RPMI8226 (cell line): Measurements from ENCODE around the gene GNA14.
"Not testable (repeated sequence)": the region's sequence is repeated elsewhere in the genome, so short reads cannot be mapped to it uniquely, and the experiment has no call there.

ENCODE experiments used
- DNase-seq: peaks from one replicate; pipeline ENCODE4 v3.0.0-alpha.2; 2015

GNA14 gene

GRCh38 chr9:77440057-77440456 lies 208.1 kb downstream of the GNA14 start:
- DNase-seq, result no peak

GRCh38 chr9:77438653-77439052 lies 209.5 kb downstream of the GNA14 start:
- DNase-seq, result no peak

DNA sequence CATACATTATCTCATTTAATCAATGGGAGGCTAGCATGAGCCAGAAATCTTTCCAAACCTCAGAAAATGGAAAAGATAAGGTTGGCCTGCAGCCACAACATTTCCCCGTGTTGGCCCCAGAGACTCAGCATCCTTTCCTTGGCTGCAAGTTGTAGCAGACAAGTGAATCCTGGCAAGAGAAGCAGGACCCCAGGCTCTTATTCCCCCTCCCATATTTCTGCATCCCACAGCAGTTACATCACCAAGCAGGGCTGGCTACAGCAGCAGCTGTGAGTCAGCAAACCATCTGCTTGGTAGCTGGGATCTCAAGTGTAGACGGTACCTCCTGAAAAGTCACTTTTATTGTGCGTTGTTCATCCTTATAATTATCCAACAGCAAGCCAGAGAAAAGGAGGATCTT lies 212.4 kb downstream of the GNA14 start:
- no peak for DNase-seq

- DNase-seq, result no peak
Measured at GRCh38 chr9:77435277-77435676, 212.8 kb downstream of the GNA14 start.

- DNase-seq, result peak; percentile 45
Measured at GRCh38 chr9:77433675-77434445, 214.3 kb downstream of the GNA14 start.

DNA sequence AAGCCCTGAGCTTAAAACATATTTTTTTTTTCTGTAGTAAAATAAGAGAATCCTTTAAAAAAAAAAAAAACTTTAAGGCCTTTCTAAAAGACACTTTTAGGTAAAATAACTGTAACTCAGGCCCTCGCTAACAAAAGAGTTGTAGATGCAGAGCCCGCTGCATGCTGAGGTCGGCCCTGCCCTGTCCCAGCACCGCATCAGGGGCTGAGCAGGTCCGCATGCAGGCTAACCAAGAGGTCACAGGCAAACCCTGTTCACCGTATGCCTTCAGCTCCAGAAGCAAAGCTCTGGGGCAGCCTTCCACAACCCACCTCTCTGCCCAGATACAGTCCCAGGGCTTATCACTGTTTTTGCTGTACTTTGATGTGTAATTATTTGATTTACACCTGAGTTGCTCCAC lies 216.1 kb downstream of the GNA14 start:
- DNase-seq, result no peak

DNA sequence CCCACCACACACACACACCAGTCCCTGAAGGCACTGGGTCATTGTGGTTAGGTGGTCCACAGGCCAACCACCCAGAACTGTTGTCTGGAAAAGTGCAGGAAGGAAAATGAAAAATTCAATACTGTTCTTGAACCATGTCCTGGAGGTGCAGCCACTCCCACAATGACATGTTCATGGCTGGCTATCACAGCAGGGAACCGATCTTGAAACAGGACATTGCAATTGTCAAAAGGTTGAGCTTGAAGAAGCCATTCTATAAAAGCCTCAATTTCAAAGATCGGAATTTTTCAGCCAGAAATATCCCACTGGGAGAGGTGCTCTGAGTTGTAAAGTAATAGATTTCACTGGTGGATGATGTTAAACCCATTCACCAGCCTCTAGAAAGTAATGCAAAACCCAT lies 218.2 kb downstream of the GNA14 start:
- no peak for DNase-seq

DNA sequence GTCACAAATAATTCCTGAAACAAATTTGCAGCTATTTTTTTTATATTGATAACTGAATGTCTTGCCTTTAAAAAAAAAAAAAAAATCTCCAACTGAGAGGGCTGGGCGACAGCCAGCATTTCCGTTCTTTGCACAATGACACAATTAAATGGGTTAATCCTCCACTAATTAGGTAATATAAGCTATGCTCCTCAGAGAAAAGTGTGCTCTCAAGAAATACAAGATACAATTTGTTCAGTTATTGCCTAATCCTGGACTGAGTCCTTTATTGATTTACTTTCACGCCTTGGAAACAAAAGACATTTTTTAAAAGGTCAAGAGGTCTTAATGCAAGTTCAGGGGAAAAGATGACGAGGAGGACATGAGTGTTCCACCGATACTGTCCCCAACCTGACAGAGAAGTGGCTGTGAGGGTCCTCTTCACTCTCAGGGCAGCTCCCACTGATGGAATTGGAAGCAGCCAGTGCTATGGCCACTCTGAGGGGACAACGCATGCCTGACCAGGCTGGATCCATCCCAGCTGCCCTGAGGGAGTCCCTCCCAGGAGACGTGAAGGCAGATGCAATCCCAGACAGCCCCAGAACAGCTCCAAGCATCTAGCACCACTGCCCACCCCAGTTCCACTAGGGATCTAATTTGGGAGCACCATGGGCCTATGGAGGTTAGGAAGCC lies 220.7 kb downstream of the GNA14 start:
- no peak for DNase-seq

DNA sequence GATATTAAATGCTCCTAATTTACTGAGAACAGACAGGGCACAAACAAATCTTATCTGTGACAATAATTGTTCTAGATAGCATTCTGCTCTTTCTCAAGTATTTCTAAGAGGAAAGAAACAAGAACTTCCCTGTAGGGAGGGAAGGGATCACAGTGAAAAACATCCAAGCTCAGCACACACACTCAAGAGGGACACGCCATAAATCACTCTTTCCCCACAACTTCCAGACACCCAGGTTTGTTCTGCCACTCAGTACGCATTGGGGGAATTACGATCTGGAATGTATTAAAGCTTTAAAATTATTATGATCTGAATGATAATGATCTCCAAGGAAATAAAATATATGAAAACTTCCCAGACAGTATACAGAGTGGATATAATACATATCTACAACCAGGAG lies 221.4 kb downstream of the GNA14 start:
- DNase-seq, result no peak

DNA sequence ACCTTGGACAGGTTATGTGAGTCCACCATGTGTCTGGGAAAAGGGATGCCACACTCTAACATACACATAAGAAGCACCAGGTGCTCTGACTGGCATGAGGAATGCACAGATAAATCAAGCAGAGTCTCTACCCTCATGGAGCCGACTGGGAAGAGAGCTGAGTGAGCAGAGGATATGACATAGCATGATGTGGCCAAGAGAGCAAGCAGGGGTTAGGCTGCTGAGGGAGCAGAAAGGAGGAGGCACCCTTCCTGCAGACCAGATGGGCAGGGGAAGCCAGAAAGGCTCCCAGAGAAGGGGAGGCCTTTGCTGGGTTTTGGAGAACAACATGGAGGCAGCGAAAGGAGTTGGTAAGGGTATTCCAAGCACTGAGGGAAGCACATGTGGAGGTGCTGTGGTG lies 223.1 kb downstream of the GNA14 start:
- DNase-seq, result no peak

DNA sequence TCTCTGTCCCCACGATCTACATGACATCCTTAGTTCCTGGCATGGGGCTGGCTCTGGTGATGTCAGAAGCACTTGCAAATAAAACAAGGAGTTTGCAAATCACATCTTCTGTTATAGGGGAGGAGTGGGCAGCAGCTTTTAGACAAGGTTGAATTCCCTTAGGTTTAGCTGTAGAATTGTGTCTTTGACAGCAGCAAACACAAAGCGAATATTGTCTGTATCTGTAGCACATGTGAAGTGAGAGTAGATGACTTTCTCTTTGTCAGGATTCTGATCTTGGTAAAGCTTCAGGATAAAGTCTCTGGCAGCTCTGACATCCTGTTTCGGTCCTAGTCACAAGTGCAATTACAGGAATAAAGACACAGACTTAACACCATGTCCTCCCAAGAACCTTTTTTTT lies 224.3 kb downstream of the GNA14 start:
- DNase-seq, result no peak

- no peak for DNase-seq
Measured at GRCh38 chr9:77422969-77423368, 225.2 kb downstream of the GNA14 start.

DNA sequence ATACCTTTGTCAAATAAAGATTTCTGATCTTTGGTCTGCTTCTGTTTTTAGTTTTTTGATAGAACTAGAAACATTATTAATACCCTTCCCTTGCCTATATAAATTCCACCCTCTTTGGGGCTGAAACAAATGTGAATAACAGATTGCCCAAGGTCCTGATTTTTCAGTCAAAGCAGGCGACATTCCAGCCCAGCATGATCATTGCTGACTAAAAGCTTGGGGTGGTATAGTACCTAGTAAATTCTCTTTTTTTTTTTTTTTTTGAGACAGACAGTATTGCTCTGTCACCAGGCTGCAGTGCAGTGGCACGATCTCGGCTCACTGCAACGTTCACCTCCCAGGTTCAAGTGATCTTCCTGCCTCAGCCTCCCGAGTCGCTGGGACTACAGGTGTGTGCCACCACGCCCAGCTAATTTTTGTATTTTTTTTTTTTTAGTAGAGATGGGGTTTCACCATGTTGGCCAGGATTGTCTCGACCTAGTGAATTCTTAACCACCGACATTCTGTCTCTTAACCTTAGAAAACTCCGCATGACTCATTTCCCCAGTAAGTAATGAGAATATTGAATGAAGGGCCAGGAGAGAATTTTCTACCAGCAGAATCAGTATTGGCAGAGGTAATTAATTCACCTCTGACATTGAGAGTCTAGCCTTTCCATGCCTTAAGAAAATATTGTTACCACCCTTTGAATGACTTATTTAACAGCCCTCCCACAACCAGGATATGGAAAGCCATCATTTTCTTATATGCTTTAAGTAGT lies 226.4 kb downstream of the GNA14 start:
- DNase-seq, result no peak

DNA sequence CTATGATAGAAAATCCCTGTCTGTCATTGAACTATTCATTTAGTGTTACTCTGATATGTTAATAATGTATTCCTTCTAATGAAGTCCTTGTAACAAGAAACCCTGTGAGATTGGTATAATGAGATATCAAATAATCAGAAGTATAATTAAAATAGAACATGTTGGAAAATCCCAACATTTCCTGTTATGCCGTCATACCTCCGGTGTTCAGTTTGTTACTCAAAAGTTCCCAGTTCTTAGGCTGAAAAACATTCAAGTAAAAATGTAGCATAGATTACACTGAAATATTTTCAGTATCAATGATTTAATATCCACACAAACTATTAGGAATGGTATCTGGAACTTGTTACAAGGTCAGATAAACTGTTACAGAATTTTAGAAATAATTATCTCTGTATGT lies 227.5 kb downstream of the GNA14 start:
- DNase-seq, result no peak

- DNase-seq, result no peak
Measured at GRCh38 chr9:77418226-77418625, 229.9 kb downstream of the GNA14 start.

DNA sequence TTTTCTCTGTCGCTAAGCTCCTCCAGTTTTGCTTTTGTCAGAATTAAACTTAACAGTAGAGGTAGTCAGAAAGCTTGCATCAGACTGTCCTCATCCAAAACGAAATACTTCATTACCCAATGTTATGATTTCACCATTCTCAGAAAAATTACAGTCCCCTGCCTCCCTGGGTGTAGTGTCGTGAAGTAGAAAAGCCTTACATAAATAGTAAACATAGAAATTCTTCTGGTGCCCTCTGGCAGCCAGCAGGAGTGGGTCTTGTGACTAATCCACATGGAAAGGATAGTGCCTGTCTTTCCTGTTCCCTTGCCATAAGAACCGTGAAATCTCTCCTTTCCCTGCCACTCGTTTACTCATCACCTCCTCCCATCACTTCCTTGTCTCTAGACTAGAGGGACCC lies 230.6 kb downstream of the GNA14 start:
- no peak for DNase-seq

GRCh38 chr9:77408521-77408920 lies 239.6 kb downstream of the GNA14 start:
- DNase-seq, result not testable (repeated sequence)

DNA sequence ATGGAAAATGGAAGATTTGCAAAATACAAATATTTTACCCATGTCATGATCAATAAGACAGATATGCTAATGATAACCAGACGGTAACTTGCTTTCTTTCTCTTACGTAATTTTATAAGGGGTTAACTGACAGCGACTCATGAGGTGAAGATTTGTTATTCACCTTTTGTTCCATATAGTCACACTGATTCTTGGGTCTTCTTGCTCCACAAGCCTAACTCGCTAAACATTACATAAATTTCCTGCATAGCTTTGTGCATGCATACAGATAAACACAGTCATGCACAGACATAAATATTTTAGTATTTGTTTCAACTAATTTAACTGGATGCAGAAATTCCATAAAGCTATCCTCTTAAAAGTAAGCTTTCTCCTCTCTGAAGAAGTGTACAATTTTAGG lies 244.9 kb downstream of the GNA14 start:
- no peak for DNase-seq

DNA sequence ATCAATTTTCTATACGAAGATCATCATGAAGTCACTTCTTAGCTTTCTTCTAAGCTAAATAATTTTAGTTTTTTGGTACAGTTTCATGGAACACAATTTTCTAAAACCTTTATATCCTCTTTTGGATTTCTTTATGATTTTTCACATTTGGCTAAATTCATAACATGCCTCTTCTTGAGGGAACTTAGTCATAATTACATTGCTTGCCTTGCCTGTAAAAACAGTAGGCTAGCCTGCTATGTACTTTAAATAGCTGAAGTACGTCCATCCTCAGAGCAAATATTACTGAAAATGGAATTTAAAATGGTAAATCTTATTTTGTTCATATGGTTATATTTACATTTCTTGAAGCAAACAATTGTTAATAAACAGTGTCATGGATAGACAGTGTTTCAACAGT lies 245.8 kb downstream of the GNA14 start:
- DNase-seq, result no peak

DNA sequence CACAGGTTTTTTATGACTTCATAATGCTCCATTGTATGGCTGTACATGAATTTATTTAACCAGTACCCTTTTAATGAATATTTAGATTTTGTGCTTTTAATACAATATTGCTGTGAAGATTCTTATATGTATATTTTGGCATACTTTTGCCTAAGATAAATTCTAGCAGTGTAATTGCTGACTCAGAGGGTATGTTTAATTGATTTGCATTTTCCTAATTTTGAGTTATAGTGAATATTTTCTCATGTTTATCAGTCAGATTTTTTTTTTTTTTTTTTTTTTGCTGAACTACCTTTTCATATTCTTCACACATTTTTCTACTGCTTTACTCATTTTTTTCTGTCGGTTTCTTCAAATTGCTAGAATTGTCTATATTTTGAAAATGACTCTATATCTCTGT lies 248.2 kb downstream of the GNA14 start:
- DNase-seq, result no peak

DNA sequence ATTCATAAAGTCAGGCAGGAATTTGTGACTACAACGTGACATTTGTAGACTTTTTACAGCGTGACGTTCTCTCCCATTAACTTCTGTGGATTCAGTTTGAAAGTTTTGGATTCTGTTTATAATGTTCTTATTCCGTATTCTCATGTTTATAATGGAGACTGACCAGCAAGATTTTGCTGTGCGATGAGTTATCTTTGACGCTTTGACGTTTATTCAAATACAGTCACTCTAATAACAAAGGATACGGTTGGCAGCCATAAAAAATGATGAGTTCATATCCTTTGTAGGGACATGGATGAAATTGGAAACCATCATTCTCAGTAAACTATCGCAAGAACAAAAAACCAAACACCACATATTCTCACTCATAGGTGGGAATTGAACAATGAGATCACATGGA lies 249.5 kb downstream of the GNA14 start:
- not testable (repeated sequence) for DNase-seq

DNA sequence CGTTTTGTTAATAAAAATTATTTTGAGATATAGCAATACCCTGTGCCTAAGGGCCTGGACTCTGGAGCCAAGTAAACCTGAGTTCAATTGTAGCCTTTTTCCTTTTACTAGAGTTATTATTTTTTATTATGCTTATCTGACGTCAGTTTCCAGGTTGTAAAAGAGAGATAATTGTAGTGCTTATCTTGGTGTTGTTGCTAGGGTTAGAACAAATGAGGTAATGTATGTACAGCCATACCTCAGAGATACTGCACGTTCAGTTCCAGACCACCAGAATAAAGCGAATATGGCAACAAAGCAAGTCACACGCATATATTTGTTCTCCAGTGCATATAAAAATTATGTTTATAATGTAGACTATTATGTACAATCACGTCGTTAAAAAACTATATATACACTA lies 255.8 kb downstream of the GNA14 start:
- no peak for DNase-seq

- no peak for DNase-seq
Measured at GRCh38 chr9:77391834-77392233, 256.3 kb downstream of the GNA14 start.

- DNase-seq, result no peak
Measured at GRCh38 chr9:77386187-77386586, 261.9 kb downstream of the GNA14 start.
